IMR-90 (cell line): ENCODE results near the gene TTC21B. TPM values are rescaled to one million over a fixed set of nuclear protein-coding genes. Genes with fewer than 3 reads are reported as not detected.

ENCODE experiments used
- ATAC-seq: fragments of 200-7000 bp; cut with Tn5 transposase; 2 replicates; pipeline ENCODE4 v1.9.1; 2020; ENCODE audit warnings: low read depth, mild to moderate bottlenecking, moderate library complexity
- BruUV-seq: library from RNA; stranded (reverse); fragments of 400-500 nt; replicated peaks from 2 replicates; lab custom pipeline; 2021; lab: Mats Ljungman, UMichigan
- CTCF ChIA-PET: fragments of 300-600 bp; formaldehyde crosslinking; extraction: SDS; loops from one replicate; lab custom pipeline; 2021; ENCODE audit warnings: antibody characterized with exemption; lab: Yijun Ruan, JAX
- POLR2A ChIA-PET: fragments of 300-600 bp; sonication (Branson Sonifier 250); formaldehyde crosslinking; loops from one replicate; lab custom pipeline; 2022; ENCODE audit warnings: antibody characterized with exemption; ENCODE audit not compliant: unreplicated experiment; lab: Charles Lee
- DNase-seq: peaks from one replicate; pipeline ENCODE4 v3.0.0; 2013
- H2AFZ ChIP-seq: replicated peaks from 2 replicates; pipeline ENCODE3; 2013; ENCODE audit warnings: low read length, mild to moderate bottlenecking; ENCODE audit not compliant: poor library complexity
- H2AK5ac ChIP-seq: 2 replicates; pipeline ENCODE4 v1.6.1; 2013; ENCODE audit warnings: low read depth, low read length, inconsistent platforms
- H2AK9ac ChIP-seq: replicated peaks from 2 replicates; pipeline ENCODE3; 2013; ENCODE audit warnings: mild to moderate bottlenecking, low read depth, low read length, moderate library complexity; ENCODE audit not compliant: poor library complexity
- H2BK120ac ChIP-seq: 2 replicates; pipeline ENCODE4 v1.6.1; 2013; ENCODE audit warnings: low read depth, low read length, inconsistent platforms
- H2BK15ac ChIP-seq: 3 replicates; pipeline ENCODE4 v1.6.1; 2013; ENCODE audit warnings: low read depth, low read length, inconsistent platforms
- H2BK20ac ChIP-seq: 2 replicates; pipeline ENCODE4 v1.6.1; 2013; ENCODE audit warnings: low read depth, mild to moderate bottlenecking, inconsistent platforms, low read length, moderate library complexity
- H2BK5ac ChIP-seq: 2 replicates; pipeline ENCODE4 v1.6.1; 2013; ENCODE audit warnings: mild to moderate bottlenecking, low read depth, low read length, inconsistent platforms; ENCODE audit not compliant: poor library complexity, severe bottlenecking
- H3K14ac ChIP-seq: replicated peaks from 2 replicates; pipeline ENCODE4 v1.6.1; 2013; ENCODE audit warnings: low read depth, low read length, inconsistent platforms
- H3K18ac ChIP-seq: 2 replicates; pipeline ENCODE4 v1.6.1; 2013; ENCODE audit warnings: low read depth, low read length, control low read depth
- H3K23ac ChIP-seq: 2 replicates; pipeline ENCODE4 v1.6.1; 2013; ENCODE audit warnings: low read depth, low read length, inconsistent platforms
- H3K27ac ChIP-seq: 2 replicates; pipeline ENCODE4 v1.5.1; 2013; ENCODE audit warnings: mild to moderate bottlenecking, control low read depth, low read length; ENCODE audit not compliant: insufficient read depth
- H3K27me3 ChIP-seq: 2 replicates; pipeline ENCODE4 v1.6.1; 2013; ENCODE audit warnings: low read length; ENCODE audit not compliant: control insufficient read depth, insufficient read depth
- H3K36me3 ChIP-seq: 2 replicates; pipeline ENCODE4 v1.6.1; 2013; ENCODE audit warnings: low read length, mixed read lengths; ENCODE audit not compliant: control insufficient read depth, insufficient read depth
- H3K4ac ChIP-seq: 2 replicates; pipeline ENCODE4 v1.6.1; 2013; ENCODE audit warnings: low read depth, low read length, inconsistent platforms
- H3K4me1 ChIP-seq: 2 replicates; pipeline ENCODE4 v1.6.1; 2013; ENCODE audit warnings: low read length, mixed read lengths; ENCODE audit not compliant: control insufficient read depth, insufficient read depth
- H3K4me2 ChIP-seq: 2 replicates; pipeline ENCODE4 v1.6.1; 2013; ENCODE audit warnings: low read depth, mild to moderate bottlenecking, control low read depth, low read length, moderate library complexity
- H3K4me3 ChIP-seq: 2 replicates; pipeline ENCODE4 v1.5.1; 2013; ENCODE audit warnings: low read depth, mild to moderate bottlenecking, control low read depth, low read length, moderate library complexity; ENCODE audit not compliant: insufficient read depth
- H3K56ac ChIP-seq: 2 replicates; pipeline ENCODE4 v1.6.1; 2013; ENCODE audit warnings: low read length, inconsistent platforms; ENCODE audit not compliant: insufficient read depth; ENCODE audit errors: extremely low read depth
- H3K79me1 ChIP-seq, 2 experiments: 2 replicates each; pipeline ENCODE4 v1.6.1; 2013; ENCODE audit warnings: low read length in 2 of 2, inconsistent platforms in 1 of 2, low read depth in 1 of 2
- H3K9ac ChIP-seq: 2 replicates; pipeline ENCODE4 v1.6.1; 2013; ENCODE audit warnings: low read depth, low read length, control low read depth
- H3K9me1 ChIP-seq: 2 replicates; pipeline ENCODE4 v1.6.1; 2013; ENCODE audit warnings: low read length, inconsistent platforms; ENCODE audit not compliant: insufficient read depth
- H3K9me3 ChIP-seq: 2 replicates; pipeline ENCODE4 v1.6.1; 2013; ENCODE audit warnings: low read length; ENCODE audit not compliant: control insufficient read depth, insufficient read depth
- H4K20me1 ChIP-seq: 2 replicates; pipeline ENCODE4 v1.6.1; 2013; ENCODE audit warnings: low read length, inconsistent platforms; ENCODE audit not compliant: insufficient read depth
- H4K5ac ChIP-seq: 2 replicates; pipeline ENCODE4 v1.6.1; 2013; ENCODE audit warnings: mild to moderate bottlenecking, low read depth, low read length, control low read depth
- H4K8ac ChIP-seq, 2 experiments: 2 replicates each; pipeline ENCODE4 v1.6.1; 2013; ENCODE audit warnings: low read depth in 2 of 2, low read length in 2 of 2, control low read depth in 1 of 2, inconsistent platforms in 1 of 2
- H4K91ac ChIP-seq: 2 replicates; pipeline ENCODE4 v1.6.1; 2013; ENCODE audit warnings: low read depth, low read length, inconsistent platforms; ENCODE audit not compliant: insufficient read depth
- CEBPB ChIP-seq: IDR thresholded peaks from 2 replicates; pipeline ENCODE4 v1.6.1; 2012; ENCODE audit warnings: low read depth, low read length, improper control_type of control experiment
- CHD1 ChIP-seq: IDR thresholded peaks from 2 replicates; pipeline ENCODE4 v1.6.1; 2012; ENCODE audit warnings: low read depth, low read length, improper control_type of control experiment
- CTCF ChIP-seq: conservative IDR thresholded peaks from 2 replicates; pipeline ENCODE4 v1.5.1; 2012; ENCODE audit warnings: mild to moderate bottlenecking, low read depth, low read length, improper control_type of control experiment
- FOS ChIP-seq: fragments of 150-350 bp; IDR thresholded peaks from 2 replicates; pipeline ENCODE4 v1.6.1; 2016; ENCODE audit warnings: low read depth, low read length
- MAFK ChIP-seq: IDR thresholded peaks from 2 replicates; pipeline ENCODE4 v1.6.1; 2012; ENCODE audit warnings: low read depth, low read length, improper control_type of control experiment
- MXI1 ChIP-seq: IDR thresholded peaks from 2 replicates; pipeline ENCODE4 v1.6.1; 2012; ENCODE audit warnings: low read depth, mild to moderate bottlenecking, low read length, moderate library complexity, borderline replicate concordance
- POLR2A ChIP-seq: IDR thresholded peaks from 2 replicates; pipeline ENCODE4 v1.6.1; 2012; ENCODE audit warnings: mild to moderate bottlenecking, low read depth, low read length
- RAD21 ChIP-seq: IDR thresholded peaks from 2 replicates; pipeline ENCODE4 v1.6.1; 2012; ENCODE audit warnings: low read length, improper control_type of control experiment
- SMC3 ChIP-seq: fragments of 150-350 bp; IDR thresholded peaks from 2 replicates; pipeline ENCODE4 v1.6.1; 2016; ENCODE audit warnings: low read depth, mild to moderate bottlenecking, antibody characterized with exemption, low read length, moderate library complexity
- WGBS, 2 experiments: methylation state at CpG; one replicate each; pipeline versions ENCODE4 v1.1.5 to v1.1.7; 2013; ENCODE audit warnings: missing lambda C conversion rate in 2 of 2; ENCODE audit not compliant: insufficient read length in 1 of 2; ENCODE audit errors: extremely low coverage in 2 of 2; 5-methylcytosine and 5-hydroxymethylcytosine counted together
- dilution Hi-C: fragments of 300-500 bp; cut with HindIII; formaldehyde crosslinking; loops from one replicate; pipeline ENCODE4 v1.14.3; 2018; ENCODE audit warnings: low sequenced_read_pairs; ENCODE audit not compliant: unreplicated experiment
- in situ Hi-C: fragments of 300-500 bp; cut with MboI; formaldehyde crosslinking; loops from 3 replicates; pipeline ENCODE4 v1.14.3; 2019; ENCODE audit warnings: low sequenced_read_pairs, inconsistent platforms, mixed read lengths
- intact Hi-C: fragments of 100-400 bp; cut with micrococcal nuclease; formaldehyde crosslinking; loops from 2 replicates; pipeline ENCODE4 v1.10.0; 2022
- polyA plus RNA-seq, 3 experiments: library from polyadenylated mRNA; depleted of rRNA; stranded (reverse); fragments of >200 nt; gene quantifications; 2 replicates each; pipeline ENCODE4 v1.2.3, GENCODE V29; 2012; ENCODE audit warnings: low replicate concordance in 1 of 3
- total RNA-seq: library from RNA; depleted of rRNA; stranded (reverse); fragments of >200 nt; gene quantifications from 2 replicates; pipeline ENCODE4 v1.2.3, GENCODE V29; 2012

The TTC21B gene
- total and polyA plus RNA-seq, 2 of the 4 experiments (the other 2 are of a cell fraction), result 8.0 to 17.2 TPM

DNA sequence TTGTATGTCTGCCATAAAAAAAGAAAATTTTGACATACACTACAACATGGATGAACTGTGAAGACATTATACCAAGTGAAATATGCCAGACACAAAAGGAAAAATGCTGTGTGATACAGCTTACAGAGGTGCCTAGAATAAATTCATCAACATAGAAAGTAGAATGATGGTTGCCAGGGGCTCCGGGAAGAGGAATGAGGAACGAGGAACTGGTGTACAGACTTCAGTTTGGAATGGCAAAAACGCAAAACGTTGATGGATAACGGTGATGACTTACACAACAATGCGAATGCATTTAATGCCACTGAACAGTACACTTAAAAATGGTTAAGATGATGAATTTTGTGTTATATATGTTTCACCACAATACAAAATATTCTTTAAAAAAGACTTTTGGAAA lies 61.0 kb downstream of the TTC21B start:
- no peak overlapping the region for H3K4ac ChIP-seq
- no peak overlapping the region for H4K5ac ChIP-seq
- intact Hi-C loops, result no loop called here
- no peak overlapping the region for H3K4me2 ChIP-seq
- no peak overlapping the region for H4K91ac ChIP-seq
- H3K4me1 ChIP-seq, result no peaks in the 10 kb centered on the region
- CTCF ChIA-PET, result interaction anchor here (0.6 kb wide), 1 partner anchor 19 kb away, joined by 3 read pairs; no protein-coding TSS in a partner anchor
- no peaks in the 10 kb centered on the region for H3K27me3 ChIP-seq
- H2AFZ ChIP-seq, result no peak overlapping the region
- no peak overlapping the region for H2BK15ac ChIP-seq
- TF ChIP-seq CEBPB (no peak), CHD1 (no peak), RAD21 (no peak), SMC3 (no peak), MAFK (no peak), MXI1 (no peak), FOS (no peak), CTCF (no peak), POLR2A (no peak)
- no TSS peak for BruUV-seq
- no peak overlapping the region for H2BK5ac ChIP-seq
- 0 out of 2 replicates have a peak, but pooled peaks cover 3% of the 10 kb centered on the region for H3K9me1 ChIP-seq
- H4K8ac ChIP-seq, result no peak overlapping the region
- H2BK120ac ChIP-seq, result no peak overlapping the region
- H3K14ac ChIP-seq, result no peak overlapping the region
- peaks cover 7% of the 10 kb centered on the region for H3K36me3 ChIP-seq
- H2AK9ac ChIP-seq, result no peak overlapping the region
- dilution Hi-C loops, result no loop called here
- POLR2A ChIA-PET, result no interaction called here
- in situ Hi-C loops, result no loop called here
- no peak overlapping the region for H3K23ac ChIP-seq
- no peaks in the 10 kb centered on the region for H4K20me1 ChIP-seq
- no CpG with 5 or more reads among the region's 6 CpGs for WGBS, 2 experiments
- DNase-seq, result no peak
- H3K27ac ChIP-seq, result no peak overlapping the region
- no peak overlapping the region for H3K56ac ChIP-seq
- H3K4me3 ChIP-seq, result no peak overlapping the region
- H2AK5ac ChIP-seq, result no peak overlapping the region
- H3K9me3 ChIP-seq, result no peaks in the 10 kb centered on the region
- no peak overlapping the region for H3K9ac ChIP-seq
- H3K79me1 ChIP-seq, result no peaks in the 10 kb centered on the region; a peak in 1 of 4 replicates
- no peak overlapping the region for H3K18ac ChIP-seq
- no peak overlapping the region for H2BK20ac ChIP-seq
- ATAC-seq, result no peak
